Right kidney (tissue), 1 donor: ENCODE data around the gene PTPN3.
"Not testable (repeated sequence)": the region's sequence is repeated elsewhere in the genome, so short reads cannot be mapped to it uniquely, and the experiment has no call there.

Experiments
- DNase-seq: peaks from one replicate; pipeline ENCODE4 v3.0.0-alpha.2; 2016

The PTPN3 gene

DNA sequence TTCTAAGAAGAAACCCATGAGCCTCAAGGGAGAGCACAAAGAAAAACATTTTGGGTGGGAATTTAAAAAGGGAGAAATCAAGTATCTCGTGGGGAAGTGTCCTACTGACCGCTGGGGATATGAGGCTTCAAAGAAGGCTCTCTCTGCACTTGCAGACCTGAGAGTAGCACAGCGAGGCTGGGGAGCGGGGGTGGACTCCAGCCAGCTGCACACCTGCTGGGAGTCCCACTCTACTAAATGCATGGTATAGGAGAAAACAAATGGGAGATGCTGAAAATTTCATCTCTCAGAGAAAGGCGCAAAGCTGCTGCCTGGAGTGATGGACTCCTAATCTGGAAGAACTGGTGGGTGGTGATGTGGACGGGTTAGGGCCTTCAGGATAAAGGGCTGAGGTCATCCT lies 110.3 kb downstream of the PTPN3 start:
- DNase-seq, result no peak

DNA sequence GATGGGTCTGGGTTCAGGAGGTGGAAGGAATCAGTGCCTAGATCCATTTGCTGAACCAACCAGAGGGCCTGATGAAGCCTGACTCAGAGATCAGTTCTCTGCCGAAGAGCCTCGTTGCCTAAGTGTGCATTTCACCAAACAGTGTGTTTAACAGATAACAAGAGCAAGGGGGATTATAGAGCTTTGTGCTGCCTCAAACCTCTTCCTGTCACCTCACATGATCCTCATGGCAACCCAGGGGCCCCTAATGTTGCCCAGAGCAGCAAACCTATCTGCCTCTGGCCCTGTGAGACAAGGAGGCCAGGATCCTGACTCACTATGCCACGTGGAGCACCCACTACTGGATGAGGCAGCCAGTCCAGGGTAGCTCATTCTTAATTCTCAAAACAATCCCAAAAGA lies 110.9 kb downstream of the PTPN3 start:
- no peak for DNase-seq

DNA sequence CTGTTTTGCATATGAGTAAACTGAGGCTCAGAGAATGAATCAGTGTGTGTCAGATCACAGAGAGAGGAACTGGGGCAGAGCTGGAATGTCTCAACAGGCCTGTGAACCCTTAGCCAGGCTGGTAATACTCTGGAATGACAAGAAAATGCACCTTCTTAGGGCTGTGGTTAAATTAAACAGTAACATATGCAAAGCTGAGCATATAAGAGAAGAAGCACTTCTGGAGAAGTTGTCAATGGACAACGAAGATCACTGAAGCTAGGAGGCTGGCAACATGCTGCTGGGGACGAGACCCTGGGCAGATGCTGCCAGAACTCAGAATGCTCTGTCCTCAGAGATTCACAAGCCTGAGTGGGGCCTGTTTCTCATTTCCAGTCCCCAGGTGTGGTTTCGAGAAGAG lies 112.6 kb downstream of the PTPN3 start:
- DNase-seq, result no peak

DNA sequence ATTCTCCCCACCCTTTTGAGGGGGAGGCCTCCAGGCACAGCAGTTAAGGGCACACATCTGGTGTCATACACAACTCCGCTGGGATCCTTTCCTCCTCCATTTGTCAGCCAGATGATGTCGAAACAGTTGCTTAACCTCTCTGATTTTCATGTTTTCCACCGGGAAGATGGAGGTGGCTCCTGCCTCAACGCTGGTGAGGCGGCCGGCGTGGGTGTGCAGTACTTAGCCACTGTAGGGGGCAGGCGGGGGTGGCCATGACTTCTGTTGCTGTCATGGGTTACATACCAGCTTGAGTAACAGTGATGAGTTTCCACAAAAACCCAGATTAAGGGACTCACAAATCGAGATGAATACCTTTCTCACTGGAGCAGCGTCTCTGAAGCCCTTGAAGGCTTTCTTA lies 114.2 kb downstream of the PTPN3 start:
- DNase-seq, result no peak

DNA sequence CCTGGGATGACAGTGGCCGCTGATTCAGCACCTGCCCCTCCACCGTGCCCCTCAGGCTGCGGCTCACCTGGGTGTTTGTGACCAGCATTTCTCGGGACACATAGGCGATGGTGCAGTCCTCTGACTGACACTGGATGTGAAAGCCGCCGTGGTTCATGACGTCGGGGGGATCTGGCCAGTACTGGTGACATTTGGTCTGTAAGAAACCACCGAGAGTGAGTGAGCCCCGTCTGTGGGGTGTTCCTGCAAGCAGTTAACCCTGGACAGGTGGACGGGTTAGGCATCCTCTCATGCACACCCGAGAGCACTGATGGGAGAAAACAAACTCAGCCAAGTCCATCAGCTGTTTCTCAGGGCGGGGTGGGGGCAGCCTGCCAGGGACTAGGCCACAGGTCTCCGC lies 114.8 kb downstream of the PTPN3 start:
- no peak for DNase-seq

DNA sequence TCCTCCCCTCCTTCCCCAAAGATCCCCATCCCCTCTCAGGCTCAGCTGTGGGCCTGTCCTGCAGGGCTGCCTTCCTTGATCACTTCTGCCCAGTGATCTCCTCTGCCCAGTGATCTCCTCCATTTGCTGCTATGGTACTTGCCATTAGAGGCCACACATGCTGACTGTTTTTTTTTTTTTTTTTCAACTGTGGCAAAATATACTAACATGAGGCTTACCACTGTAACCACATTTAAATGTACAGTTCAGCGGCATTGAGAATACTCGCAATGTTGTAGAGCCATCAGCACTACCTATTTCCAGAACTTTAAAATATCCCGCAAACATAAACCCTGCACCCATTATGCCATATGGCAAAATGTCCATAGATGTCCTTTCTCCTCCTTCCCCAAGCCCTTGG lies 115.5 kb downstream of the PTPN3 start:
- DNase-seq, result no peak

DNA sequence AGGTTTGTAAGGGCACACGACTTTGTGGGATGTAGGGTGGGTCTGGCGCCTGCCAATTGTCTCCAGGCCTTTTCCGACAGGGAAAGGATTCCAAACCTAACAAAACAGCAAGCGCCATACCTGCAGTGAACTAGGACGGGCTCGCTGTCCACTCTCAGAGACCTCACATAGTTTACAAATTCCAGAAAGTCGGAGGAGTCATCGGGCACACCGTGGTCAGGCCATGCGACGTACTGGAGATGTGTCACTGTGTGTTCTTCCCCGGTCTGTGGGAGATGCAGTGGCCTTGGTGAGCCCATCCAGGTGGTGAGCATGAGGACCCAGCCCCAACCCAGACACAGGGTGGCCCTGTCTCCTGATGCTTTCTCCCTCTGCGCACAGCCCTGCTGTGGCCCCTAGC lies 115.9 kb downstream of the PTPN3 start:
- DNase-seq, result no peak

DNA sequence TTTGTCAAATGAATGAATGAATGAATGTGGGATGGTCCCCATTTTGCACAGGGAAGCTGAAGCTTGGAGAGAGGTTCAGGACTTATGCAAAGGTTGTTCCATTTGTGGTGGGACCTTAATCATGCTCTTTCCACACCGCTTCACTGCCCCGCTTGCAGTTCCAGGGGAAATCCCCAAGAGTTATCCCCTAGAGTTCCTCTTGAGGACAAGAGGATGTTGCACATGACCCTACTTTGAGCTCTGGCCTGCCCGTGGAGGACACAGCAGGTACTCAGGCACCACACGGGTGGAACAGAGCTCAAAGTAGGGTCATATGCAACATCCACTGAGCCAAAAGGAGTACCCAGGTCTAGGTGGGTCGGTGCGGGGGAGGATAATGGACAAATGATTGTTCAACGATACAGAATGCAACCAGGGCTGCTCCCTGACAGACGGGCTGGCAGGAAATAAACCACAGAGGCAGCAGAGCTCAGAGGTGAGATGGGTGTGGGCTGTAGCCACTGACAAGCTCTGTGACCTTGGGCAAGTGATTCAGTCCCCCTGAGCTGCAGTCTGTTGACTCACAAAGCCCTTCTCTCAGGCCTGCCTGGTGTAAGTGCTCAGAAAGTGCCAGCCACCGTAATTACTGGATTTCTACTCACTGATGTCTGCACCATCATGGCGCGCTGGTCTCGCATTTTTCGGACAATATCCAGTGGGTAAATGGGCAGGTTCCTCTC lies 116.9 kb downstream of the PTPN3 start:
- no peak for DNase-seq

DNA sequence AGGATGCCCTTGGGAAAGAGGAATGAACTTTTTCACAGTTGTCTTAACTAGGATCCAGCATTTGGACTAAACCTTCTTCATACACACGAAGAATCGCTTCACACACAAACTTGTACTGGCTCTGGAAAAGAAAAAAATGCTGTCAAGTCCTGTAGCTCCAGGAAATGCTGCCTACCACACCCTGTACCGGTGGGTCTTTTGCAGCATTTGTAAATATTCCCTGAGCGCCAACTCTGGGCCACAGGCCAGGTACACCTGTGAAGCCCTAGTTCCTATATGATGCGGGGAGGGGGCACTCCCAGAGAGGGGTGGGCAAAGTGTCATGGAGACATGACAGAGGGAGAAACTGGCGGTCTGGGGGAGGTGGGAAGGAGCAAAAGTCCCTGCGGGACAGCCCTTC lies 118.6 kb downstream of the PTPN3 start:
- no peak for DNase-seq

DNA sequence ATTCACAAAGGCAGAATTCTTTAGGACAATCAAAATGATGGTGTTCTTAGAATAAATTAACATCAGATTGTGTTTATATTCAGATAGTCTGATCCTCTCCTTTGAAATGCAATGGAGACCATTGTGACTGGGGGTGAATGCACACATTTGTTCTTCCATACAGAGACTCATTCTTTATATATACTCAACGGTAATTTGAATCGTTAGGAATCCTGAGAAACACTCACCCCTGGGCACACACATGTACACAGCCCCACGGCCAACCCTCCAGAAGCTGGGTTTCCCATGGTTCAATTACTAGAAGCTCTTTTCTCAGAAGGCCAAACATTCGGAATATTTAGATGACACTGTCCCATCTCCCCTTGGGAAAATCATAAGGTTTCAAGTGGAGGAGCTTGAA lies 119.8 kb downstream of the PTPN3 start:
- no peak for DNase-seq

DNA sequence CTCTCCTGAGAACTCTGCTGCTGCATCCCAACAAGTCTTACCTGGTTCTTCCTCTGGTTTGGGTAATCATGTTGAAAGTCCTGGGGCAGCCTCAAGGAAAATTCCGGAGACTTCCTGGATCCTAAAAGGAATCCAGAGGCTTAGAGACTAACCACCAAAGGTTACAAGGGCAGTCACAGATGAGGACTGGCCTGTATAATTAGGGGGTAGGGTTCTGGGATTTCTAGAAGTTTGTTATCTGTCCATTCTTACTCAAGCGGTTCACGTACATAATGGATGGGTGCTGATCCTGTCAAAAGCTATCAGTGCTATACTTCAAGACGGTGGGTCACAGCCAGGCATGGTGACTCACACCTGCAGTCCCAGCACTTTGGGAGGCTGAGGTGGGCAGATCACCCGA lies 125.9 kb downstream of the PTPN3 start:
- no peak for DNase-seq

DNA sequence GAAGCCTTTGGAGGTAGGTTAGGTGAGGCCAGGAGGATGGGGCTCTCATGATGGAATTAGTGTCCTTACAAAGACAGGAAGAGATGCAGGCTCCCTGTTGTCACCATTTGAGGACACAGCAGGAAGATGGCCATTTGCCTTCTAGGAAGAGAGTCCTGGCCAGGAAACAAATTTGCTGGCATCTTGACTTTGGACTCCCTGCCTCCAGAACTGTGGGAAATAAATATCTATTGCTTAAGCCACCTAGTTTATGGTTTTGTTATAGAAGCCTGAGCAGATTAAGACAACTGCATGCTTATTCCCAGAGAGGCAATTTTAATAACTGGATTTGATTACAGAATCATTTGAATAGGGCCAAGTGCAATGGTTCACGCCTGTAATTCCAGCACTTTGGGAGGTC lies 126.7 kb downstream of the PTPN3 start:
- DNase-seq, result no peak

DNA sequence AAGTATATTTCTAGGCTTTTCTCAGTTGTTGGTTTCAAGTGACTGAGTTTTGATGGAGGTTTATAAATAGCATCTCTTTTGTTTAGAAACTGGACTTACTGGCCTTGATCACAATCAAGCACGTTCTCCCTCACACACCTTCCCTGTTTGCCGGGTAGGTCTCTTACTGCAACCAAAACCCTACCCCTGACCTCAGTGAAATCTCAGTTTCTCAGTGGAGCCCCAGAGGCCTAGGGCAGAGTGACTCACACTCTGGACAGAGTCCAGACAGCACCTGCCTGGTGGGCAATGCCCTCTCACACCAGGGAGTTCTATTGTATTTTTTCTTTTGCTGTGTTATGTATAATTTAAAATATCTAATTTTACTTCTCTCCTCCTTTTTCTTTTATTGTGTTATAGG lies 128.8 kb downstream of the PTPN3 start:
- DNase-seq, result no peak

DNA sequence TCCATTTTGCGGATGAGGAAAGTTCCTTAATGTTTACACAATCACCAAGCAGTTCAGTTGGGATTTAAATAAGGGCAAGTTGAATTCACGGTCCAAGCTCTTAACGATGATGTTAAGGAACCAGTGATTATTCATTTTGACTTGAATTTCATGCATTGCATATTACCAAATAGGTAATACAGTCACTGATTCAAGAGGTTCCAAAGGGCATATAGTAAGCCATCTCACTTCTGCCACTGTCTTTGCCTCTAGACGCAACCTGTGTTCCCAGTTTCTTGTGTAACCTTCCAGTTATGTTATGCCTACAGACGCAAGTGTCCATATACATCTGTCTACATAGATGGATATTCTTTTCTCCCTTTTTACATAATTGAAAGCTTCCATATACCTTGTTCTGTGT lies 137.3 kb downstream of the PTPN3 start:
- DNase-seq, result no peak

DNA sequence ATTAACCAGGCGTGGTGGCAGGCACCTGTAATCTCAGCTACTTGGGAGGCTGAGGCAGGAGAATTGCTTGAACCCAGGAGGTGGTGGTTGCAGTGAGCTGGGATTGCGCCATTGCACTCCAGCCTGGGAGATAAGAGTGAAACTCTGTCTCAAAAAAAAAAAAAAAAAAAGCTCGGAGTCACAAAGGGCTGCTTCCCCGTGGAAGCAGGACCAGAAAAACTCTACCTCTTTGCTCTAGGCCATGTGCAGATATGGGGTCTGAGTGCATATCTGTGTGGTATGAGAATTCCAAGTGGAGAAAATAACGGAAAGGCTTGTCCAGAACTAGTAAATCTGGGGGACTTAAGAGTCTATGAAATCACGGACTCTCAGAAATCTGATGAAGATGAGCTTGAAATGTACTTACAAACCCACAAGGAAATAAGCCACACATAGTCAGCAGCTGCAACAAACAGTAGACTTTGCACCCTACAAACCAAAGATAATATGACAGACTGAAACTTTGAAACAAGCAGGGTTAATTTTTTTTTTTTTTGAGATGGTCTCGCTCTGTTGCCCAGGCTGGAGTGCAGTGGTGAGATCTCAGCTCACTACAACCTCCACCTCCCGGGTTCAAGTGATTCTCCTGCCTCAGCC lies 139.0 kb downstream of the PTPN3 start:
- DNase-seq, result not testable (repeated sequence)

DNA sequence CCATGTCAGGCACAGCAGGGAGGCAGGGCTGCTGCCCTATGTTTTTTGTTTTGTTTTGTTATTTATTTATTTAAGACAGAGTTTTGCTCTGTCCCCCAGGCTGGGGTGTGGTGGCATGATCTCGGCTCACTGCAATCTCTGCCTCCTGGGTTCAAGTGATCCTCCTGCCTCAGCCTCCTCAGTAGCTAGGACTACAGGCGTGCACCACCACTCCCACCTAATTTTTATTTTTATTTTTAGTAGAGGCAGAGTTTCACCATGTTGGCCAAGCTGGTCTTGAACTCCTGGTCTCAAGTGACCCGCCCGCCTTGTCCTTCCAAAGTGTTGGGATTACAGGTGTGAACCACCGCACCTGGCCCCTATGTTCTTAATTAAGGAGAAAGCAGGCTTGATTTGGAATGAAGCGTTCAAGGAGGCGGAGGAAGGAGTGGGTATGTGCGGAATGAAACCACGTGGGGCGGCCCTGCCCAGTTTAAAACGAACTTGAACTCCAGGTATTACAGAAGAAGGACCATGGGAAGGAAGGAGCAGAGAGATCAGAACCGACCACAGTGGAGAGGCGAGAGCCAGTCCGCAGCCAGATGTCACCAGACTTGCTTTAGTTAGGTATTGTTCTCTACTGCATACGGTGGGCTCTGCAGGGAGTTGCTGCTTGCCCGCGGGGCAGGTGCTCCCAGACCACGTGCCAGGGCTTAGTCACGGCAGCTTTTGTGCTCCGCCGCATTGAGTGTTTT lies 142.4 kb downstream of the PTPN3 start:
- no peak for DNase-seq

DNA sequence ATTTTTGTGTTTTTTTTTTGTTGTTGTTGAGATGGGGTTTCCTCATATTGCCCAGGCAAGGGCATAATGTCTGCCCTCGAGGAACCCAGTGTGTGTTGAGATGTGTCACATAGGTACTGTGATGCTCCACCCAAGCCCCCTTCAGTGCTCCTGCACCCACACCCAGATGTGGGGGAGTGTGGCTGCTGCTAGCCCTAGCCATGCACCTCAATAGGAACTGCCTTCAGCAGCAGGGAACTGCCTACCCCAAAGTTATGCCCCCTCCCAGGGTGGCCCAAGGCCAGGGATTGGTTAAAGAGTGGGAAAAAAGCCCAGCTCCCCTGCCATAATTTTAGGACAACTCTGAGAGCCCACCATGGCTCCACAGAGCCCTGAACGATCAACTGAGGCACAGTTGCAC lies 143.9 kb downstream of the PTPN3 start:
- no peak for DNase-seq

DNA sequence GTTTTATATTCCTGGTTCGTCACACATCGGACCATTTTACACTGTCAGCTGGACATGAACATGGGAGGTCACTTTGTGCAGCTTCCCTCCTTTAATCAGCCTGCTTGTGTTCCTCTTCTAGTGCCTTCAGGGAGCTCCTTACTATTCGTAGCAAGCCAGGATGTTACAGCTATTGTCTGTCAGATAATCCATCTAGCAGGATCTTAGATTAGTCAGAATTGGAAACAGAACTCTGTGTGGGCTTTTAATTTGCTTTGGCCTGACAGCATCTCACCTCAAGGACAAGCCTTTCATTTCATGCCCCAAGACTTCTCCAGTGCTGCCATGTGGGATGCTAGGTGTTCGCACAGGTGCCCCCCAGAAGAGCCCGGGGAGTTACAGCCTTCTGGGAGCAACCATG lies 147.1 kb downstream of the PTPN3 start:
- DNase-seq, result no peak

DNA sequence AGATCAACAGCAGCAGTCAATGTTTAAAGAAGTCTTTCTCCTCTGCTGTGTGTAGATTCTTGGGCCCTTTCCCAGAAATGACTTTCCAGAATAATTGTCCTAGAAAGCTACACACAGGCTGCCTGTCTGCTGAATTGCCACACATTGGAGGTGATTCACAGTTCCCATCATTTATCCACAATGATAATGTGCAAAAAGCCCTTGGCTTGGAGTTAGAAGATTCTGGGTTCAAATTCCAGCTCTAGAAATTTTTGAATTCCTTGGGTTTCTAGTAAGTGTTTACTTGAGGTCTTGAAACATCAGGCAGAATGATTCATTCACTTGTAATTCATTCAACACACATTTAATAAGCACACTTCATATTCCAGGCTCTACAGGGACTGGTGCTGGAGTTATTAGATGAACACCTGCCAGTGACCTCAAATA lies 148.7 kb downstream of the PTPN3 start:
- DNase-seq, result no peak

DNA sequence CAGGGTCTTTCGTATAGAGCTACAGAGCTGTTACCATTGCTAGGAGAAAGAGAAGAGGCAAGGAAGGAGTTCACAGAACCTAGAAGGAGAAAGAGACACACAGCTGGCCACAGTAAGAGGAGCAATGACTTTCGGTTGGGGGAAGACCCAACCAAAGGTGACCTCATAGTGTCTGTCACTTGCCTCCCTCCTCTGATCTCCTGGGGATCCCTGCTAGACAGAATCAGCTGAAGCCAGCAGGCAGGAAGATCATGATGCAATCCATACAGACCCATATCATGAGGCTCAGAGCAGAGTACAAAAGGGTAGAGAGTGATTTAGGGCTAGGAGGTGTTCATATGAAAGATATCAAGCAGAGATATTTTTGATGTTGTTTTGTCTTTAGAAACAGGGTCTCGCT lies 151.2 kb downstream of the PTPN3 start:
- no peak for DNase-seq

DNA sequence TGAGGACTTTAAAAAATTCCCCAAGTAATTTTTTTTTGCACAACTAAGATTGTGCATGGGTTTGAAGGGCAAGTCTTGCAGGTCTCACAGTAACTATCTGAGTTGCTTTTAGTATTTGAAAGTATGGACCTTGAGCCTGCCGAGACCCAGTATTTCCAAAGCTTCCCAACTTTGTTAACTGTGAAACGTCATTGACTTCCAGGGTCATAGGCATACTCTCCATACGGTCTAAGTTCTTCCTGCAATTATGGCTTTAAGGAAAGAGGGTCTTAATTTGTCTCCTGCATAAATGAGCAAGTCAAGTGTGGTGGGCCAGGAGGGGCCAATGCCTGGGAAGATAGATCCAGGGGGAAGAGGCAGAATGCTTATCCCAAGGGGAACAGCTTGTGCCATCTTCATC lies 153.2 kb downstream of the PTPN3 start:
- DNase-seq, result no peak

DNA sequence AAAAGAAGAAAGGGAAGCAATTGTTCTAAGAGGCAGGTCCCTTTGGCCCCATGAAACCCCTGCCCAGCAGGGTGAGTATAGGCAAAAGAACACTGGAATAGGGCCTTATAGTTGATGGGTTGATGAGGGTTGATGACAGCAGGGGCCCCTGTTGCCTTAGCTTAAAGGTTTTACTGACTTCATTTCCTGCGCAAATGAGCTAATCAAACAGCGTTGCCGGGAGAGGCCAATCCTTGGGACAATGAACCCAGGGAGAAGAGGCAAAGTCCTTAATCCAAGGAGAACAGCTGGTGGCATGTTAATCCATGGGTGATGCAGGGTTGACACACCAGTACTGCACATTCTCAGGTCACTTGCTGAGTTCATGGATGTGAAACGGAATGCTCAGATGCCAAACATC lies 155.2 kb downstream of the PTPN3 start:
- DNase-seq, result no peak

DNA sequence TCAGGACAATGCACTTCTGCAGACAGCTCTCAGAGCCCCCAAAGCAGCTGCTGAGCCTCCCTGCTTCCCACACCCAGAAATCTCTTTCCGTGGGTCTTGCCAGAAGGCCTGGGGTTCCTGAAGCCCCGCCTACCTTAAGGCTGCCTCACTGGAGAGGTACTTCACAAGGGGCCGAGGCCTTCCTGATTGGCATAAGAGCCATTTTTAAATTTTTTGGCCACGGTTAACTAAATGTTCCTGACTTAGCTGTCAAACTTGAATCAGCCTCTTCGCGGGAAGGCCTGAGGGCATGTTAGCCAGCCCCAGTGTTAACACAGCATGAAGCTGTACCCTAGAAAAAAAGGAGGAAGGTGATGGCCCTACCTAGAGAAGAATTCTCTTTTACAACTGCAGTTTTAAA lies 156.5 kb downstream of the PTPN3 start:
- no peak for DNase-seq

DNA sequence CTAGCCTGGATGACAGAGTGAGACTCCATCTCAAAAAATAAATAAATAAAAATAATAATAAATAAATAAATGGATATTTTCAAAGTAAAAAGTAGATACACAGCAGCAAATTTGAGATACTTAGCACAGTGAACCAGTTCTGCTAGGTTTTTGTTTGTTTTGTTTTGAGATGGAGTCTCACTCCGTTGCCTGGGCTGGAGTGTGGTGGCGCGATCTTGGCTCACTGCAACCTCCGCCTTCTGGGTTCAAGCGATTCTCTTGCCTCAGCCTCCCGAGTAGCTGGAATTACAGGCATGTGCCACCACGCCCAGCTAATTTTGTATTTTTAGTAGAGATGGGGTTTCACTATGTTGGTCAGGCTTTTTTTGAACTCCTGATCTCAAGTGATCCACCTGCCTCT lies 157.1 kb downstream of the PTPN3 start:
- not testable (repeated sequence) for DNase-seq
